HEK293 (cell line): ENCODE results near the gene JTB.

Experiments
- CTCF ChIA-PET: fragments of 350-600 bp; formaldehyde crosslinking; extraction: SDS; loops from one replicate; lab custom pipeline; 2021; ENCODE audit warnings: antibody characterized with exemption; lab: Yijun Ruan, JAX
- POLR2A ChIA-PET: fragments of 300-600 bp; formaldehyde crosslinking; extraction: SDS; loops from one replicate; lab custom pipeline; 2020; ENCODE audit warnings: antibody characterized with exemption, inconsistent platforms; lab: Yijun Ruan, JAX
- H3K27ac ChIP-seq: fragments of 200-500 bp; sonication (Bioruptor generic); 2 replicates; pipeline ENCODE4 v1.5.1; 2014; ENCODE audit warnings: low read depth, low read length, control low read depth, inconsistent platforms; ENCODE audit errors: extremely low read depth
- H3K36me3 ChIP-seq, 2 experiments: fragments of 200-500 bp in 1 of 2; sonication (Bioruptor generic) in 1 of 2; 1 replicate in 1 of 2; 2 replicates in 1 of 2; pipeline ENCODE4 v1.5.1; 2014 to 2017; ENCODE audit warnings: inconsistent platforms in 2 of 2, low read length in 2 of 2; ENCODE audit not compliant: control insufficient read depth in 2 of 2, insufficient read depth in 1 of 2
- H3K4me1 ChIP-seq: fragments of 200-500 bp; sonication (Bioruptor generic); 2 replicates; pipeline ENCODE4 v1.5.1; 2014; ENCODE audit warnings: mild to moderate bottlenecking, low read length, inconsistent platforms; ENCODE audit not compliant: control insufficient read depth, insufficient read depth
- H3K4me3 ChIP-seq: 2 replicates; pipeline ENCODE4 v1.5.1; 2011; ENCODE audit warnings: low read depth, mild to moderate bottlenecking, control low read depth, low read length, moderate library complexity
- H3K9me3 ChIP-seq: fragments of 200-500 bp; sonication (Bioruptor generic); 2 replicates; pipeline ENCODE4 v1.5.1; 2014; ENCODE audit warnings: low read depth, low read length, inconsistent platforms; ENCODE audit not compliant: control insufficient read depth, insufficient read depth
- BCL11A ChIP-seq: fragments of 450-650 bp; formaldehyde crosslinking; IDR thresholded peaks from 2 replicates; pipeline ENCODE4 v1.5.1; 2016; ENCODE audit warnings: low read depth, missing biosample characterization, missing genetic modification characterization
- BCL11B ChIP-seq: fragments of 450-650 bp; formaldehyde crosslinking; IDR thresholded peaks from 2 replicates; pipeline ENCODE4 v1.5.1; 2016; ENCODE audit warnings: low read depth, missing biosample characterization, missing genetic modification characterization
- CTCF ChIP-seq: fragments of 450-650 bp; formaldehyde crosslinking; IDR thresholded peaks from 2 replicates; pipeline ENCODE4 v1.5.1; 2016; ENCODE audit warnings: missing biosample characterization, missing genetic modification characterization
- ELK4 ChIP-seq: IDR thresholded peaks from 2 replicates; pipeline ENCODE4 v1.6.1; 2011; ENCODE audit warnings: mild to moderate bottlenecking, low read depth, low read length, borderline replicate concordance
- INSM2 ChIP-seq: fragments of 450-650 bp; formaldehyde crosslinking; IDR thresholded peaks from 2 replicates; pipeline ENCODE4 v1.5.1; 2016; ENCODE audit warnings: missing biosample characterization, missing genetic modification characterization
- KLF10 ChIP-seq: fragments of 450-650 bp; IDR thresholded peaks from 2 replicates; pipeline ENCODE4 v1.5.1; 2018; ENCODE audit warnings: missing biosample characterization, mild to moderate bottlenecking, missing genetic modification characterization
- SETDB1 ChIP-seq: IDR thresholded peaks from one replicate; pipeline ENCODE4 v1.6.1; 2017; ENCODE audit warnings: mild to moderate bottlenecking, low read length, moderate library complexity, mixed read lengths; ENCODE audit not compliant: insufficient read length
- YY2 ChIP-seq: fragments of 450-650 bp; formaldehyde crosslinking; IDR thresholded peaks from 2 replicates; pipeline ENCODE4 v1.5.1; 2016; ENCODE audit warnings: missing biosample characterization, missing genetic modification characterization
- ZBTB44 ChIP-seq: fragments of 450-650 bp; IDR thresholded peaks from 2 replicates; pipeline ENCODE4 v1.5.1; 2018; ENCODE audit warnings: missing biosample characterization, mild to moderate bottlenecking, missing genetic modification characterization
- ZBTB48 ChIP-seq: fragments of 450-650 bp; formaldehyde crosslinking; IDR thresholded peaks from 2 replicates; pipeline ENCODE4 v1.5.1; 2016; ENCODE audit warnings: missing biosample characterization, missing genetic modification characterization
- ZFP3 ChIP-seq: fragments of 450-650 bp; formaldehyde crosslinking; IDR thresholded peaks from 2 replicates; pipeline ENCODE4 v1.5.1; 2016; ENCODE audit warnings: low read depth, missing biosample characterization, missing genetic modification characterization
- ZIC2 ChIP-seq: fragments of 450-650 bp; formaldehyde crosslinking; IDR thresholded peaks from 2 replicates; pipeline ENCODE4 v1.5.1; 2016; ENCODE audit warnings: missing biosample characterization, missing genetic modification characterization
- ZNF184 ChIP-seq: fragments of 450-650 bp; IDR thresholded peaks from 2 replicates; pipeline ENCODE4 v1.5.1; 2018; ENCODE audit warnings: missing biosample characterization, mild to moderate bottlenecking, missing genetic modification characterization
- ZNF335 ChIP-seq: fragments of 450-650 bp; formaldehyde crosslinking; conservative IDR thresholded peaks from 2 replicates; pipeline ENCODE4 v1.5.1; 2016; ENCODE audit warnings: missing biosample characterization, missing genetic modification characterization
- ZNF37A ChIP-seq: fragments of 450-650 bp; IDR thresholded peaks from 2 replicates; pipeline ENCODE4 v1.5.1; 2018; ENCODE audit warnings: missing biosample characterization, missing genetic modification characterization
- ZNF391 ChIP-seq: fragments of 450-650 bp; formaldehyde crosslinking; IDR thresholded peaks from 2 replicates; pipeline ENCODE4 v1.5.1; 2016; ENCODE audit warnings: low read depth, missing biosample characterization, missing genetic modification characterization, borderline replicate concordance
- ZNF394 ChIP-seq: fragments of 450-650 bp; formaldehyde crosslinking; IDR thresholded peaks from 2 replicates; pipeline ENCODE4 v1.5.1; 2016; ENCODE audit warnings: missing biosample characterization, missing genetic modification characterization, mild to moderate bottlenecking, moderate library complexity, borderline replicate concordance
- ZNF423 ChIP-seq: fragments of 450-650 bp; formaldehyde crosslinking; IDR thresholded peaks from 2 replicates; pipeline ENCODE4 v1.5.1; 2016; ENCODE audit warnings: missing biosample characterization, missing genetic modification characterization
- ZNF473 ChIP-seq: fragments of 450-650 bp; formaldehyde crosslinking; IDR thresholded peaks from 2 replicates; pipeline ENCODE4 v1.5.1; 2017; ENCODE audit warnings: missing biosample characterization, missing genetic modification characterization
- ZNF48 ChIP-seq: fragments of 450-650 bp; formaldehyde crosslinking; IDR thresholded peaks from 2 replicates; pipeline ENCODE4 v1.5.1; 2016; ENCODE audit warnings: missing biosample characterization, missing genetic modification characterization
- ZNF514 ChIP-seq: fragments of 450-650 bp; formaldehyde crosslinking; IDR thresholded peaks from 2 replicates; pipeline ENCODE4 v1.5.1; 2016; ENCODE audit warnings: missing biosample characterization, missing genetic modification characterization
- ZNF548 ChIP-seq: fragments of 450-650 bp; formaldehyde crosslinking; IDR thresholded peaks from 2 replicates; pipeline ENCODE4 v1.5.1; 2016; ENCODE audit warnings: missing biosample characterization, missing genetic modification characterization
- ZNF600 ChIP-seq: fragments of 450-650 bp; formaldehyde crosslinking; IDR thresholded peaks from 2 replicates; pipeline ENCODE4 v1.5.1; 2016; ENCODE audit warnings: missing biosample characterization, missing genetic modification characterization
- ZSCAN16 ChIP-seq: fragments of 450-650 bp; formaldehyde crosslinking; IDR thresholded peaks from 2 replicates; pipeline ENCODE4 v1.5.1; 2016; ENCODE audit warnings: missing biosample characterization, missing genetic modification characterization
- ZSCAN4 ChIP-seq: fragments of 450-650 bp; formaldehyde crosslinking; IDR thresholded peaks from 2 replicates; pipeline ENCODE4 v1.5.1; 2017; ENCODE audit warnings: missing biosample characterization, missing genetic modification characterization

Gene JTB

GRCh38 chr1:153945795-153946621, 31.5 kb downstream of the JTB start (continued):
- no peak for TF ChIP-seq ZFP3
- TF ChIP-seq ZNF48 (tag by site-specific recombination), result no peak
- no peak for TF ChIP-seq ZNF548 (tag by site-specific recombination)
- TF ChIP-seq, all 188 proteins: peak for 45

GRCh38 chr1:153945131-153945794, 32.2 kb downstream of the JTB start:
- CTCF ChIA-PET, result interaction anchor here (0.6 to 2.5 kb wide), 14 partner anchors 11 to 601 kb away, joined by 3 to 10 read pairs (median 4); partner anchors contain the start of genes JTB and RAB13
- POLR2A ChIA-PET, result interaction anchor here (0.6 to 4.3 kb wide), 8 partner anchors 13 to 169 kb away, joined by 4 to 36 read pairs (median 18); partner anchors contain the start of genes CREB3L4, CRTC2, GATAD2B and JTB
- H3K4me1 ChIP-seq, result no peaks in the 10 kb centered on the region
- H3K4me3 ChIP-seq, result peak overlapping the region; percentile 74
- H3K27ac ChIP-seq, result peak overlapping the region; percentile 91
- no peak for TF ChIP-seq ELK4
- TF ChIP-seq YY2 (tag by site-specific recombination), result 0 out of 2 replicates have a peak, but pooled peaks have one; percentile 11
- 0 out of 2 replicates have a peak, but pooled peaks have one; percentile 27 for TF ChIP-seq BCL11A (tag by site-specific recombination)
- TF ChIP-seq ZSCAN4 (tag by site-specific recombination), result peak; percentile 98
- peak; percentile 53 for TF ChIP-seq ZNF600 (tag by site-specific recombination)
- TF ChIP-seq INSM2 (tag by site-specific recombination), result 0 out of 2 replicates have a peak, but pooled peaks have one; percentile 10
- no peak for TF ChIP-seq ZNF184
- TF ChIP-seq ZNF391 (tag by site-specific recombination), result 0 out of 2 replicates have a peak, but pooled peaks have one; percentile 78
- TF ChIP-seq ZNF423 (tag by site-specific recombination), result peak; percentile 57; the same call in 1 of the 2 replicates
- TF ChIP-seq BCL11B, result 0 out of 2 replicates have a peak, but pooled peaks have one; percentile 28
- no peak for TF ChIP-seq ZNF514
- TF ChIP-seq ZNF335, result peak; percentile 99
- peak; percentile 78 for TF ChIP-seq ZIC2 (tag by site-specific recombination)
- no peak for TF ChIP-seq ZFP3
- H3K36me3 ChIP-seq, result peaks cover 0 to 67% of the 10 kb centered on the region in 2 experiments; a peak in 2 of 3 replicates
- no peaks in the 10 kb centered on the region for H3K9me3 ChIP-seq

GRCh38 chr1:153944827-153945117, 32.7 kb downstream of the JTB start:
- Histone ChIP-seq H3K4me1 (no peaks in the 10 kb centered on the region), H3K9me3 (no peaks in the 10 kb centered on the region), H3K36me3 (peaks cover 0 to 67% of the 10 kb centered on the region in 2 experiments; a peak in 2 of 3 replicates), H3K27ac (no peak overlapping the region), H3K4me3 (no peak overlapping the region)
- CTCF ChIA-PET, result interaction anchor here (0.6 to 2.5 kb wide), 10 partner anchors 12 to 601 kb away, joined by 3 to 10 read pairs (median 4); partner anchors contain the start of genes JTB and RAB13
- POLR2A ChIA-PET, result interaction anchor here (0.8 to 4.3 kb wide), 7 partner anchors 19 to 169 kb away, joined by 3 to 36 read pairs (median 21); partner anchors contain the start of genes CREB3L4, GATAD2B, JTB and RPS27
- TF ChIP-seq CTCF (no peak), ZNF473 (tag by site-specific recombination) (no peak), ZNF37A (tag by site-specific recombination) (no peak), ZFP3 (no peak), ZSCAN16 (no peak), KLF10 (tag by site-specific recombination) (no peak), ZBTB48 (no peak), ZNF184 (no peak), ZBTB44 (tag by site-specific recombination) (no peak), SETDB1 (no peak), ZNF394 (tag by site-specific recombination) (no peak)
